ENCODE results near the gene WDR72.
"Not testable (repeated sequence)": the region's sequence is repeated elsewhere in the genome, so short reads cannot be mapped to it uniquely, and the experiment has no call there.

DNA sequence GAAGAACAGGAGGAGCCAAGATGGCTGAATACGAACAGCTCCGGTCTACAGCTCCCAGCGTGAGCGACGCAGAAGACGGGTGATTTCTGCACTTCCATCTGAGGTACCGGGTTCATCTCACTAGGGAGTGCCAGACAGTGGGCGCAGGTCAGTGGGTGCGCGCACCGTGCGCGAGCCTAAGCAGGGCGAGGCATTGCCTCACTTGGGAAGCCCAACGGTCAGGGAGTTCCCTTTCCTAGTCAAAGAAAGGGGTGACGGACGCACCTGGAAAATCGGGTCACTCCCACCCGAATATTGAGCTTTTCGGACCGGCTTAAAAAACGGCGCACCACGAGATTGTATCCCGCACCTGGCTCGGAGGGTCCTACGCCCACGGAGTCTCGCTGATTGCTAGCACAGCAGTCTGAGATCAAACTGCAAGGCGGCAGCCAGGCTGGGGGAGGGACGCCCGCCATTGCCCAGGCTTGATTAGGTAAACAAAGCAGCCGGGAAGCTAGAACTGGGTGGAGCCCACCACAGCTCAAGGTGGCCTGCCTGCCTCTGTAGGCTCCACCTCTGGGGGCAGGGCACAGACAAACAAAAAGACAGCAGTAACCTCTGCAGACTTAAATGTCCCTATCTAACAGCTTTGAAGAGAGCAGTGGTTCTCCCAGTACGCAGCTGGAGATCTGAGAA, 218.7 kb downstream of the WDR72 start:
- TF ChIP-seq, protein P1, sequence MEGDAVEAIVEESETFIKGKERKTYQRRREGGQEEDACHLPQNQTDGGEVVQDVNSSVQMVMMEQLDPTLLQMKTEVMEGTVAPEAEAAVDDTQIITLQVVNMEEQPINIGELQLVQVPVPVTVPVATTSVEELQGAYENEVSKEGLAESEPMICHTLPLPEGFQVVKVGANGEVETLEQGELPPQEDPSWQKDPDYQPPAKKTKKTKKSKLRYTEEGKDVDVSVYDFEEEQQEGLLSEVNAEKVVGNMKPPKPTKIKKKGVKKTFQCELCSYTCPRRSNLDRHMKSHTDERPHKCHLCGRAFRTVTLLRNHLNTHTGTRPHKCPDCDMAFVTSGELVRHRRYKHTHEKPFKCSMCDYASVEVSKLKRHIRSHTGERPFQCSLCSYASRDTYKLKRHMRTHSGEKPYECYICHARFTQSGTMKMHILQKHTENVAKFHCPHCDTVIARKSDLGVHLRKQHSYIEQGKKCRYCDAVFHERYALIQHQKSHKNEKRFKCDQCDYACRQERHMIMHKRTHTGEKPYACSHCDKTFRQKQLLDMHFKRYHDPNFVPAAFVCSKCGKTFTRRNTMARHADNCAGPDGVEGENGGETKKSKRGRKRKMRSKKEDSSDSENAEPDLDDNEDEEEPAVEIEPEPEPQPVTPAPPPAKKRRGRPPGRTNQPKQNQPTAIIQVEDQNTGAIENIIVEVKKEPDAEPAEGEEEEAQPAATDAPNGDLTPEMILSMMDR (IDR thresholded peaks at IDR 0.05; ENCODE audit: insufficient read depth, low read length), result not testable (repeated sequence)
- not testable (repeated sequence) for TF ChIP-seq REST (IDR thresholded peaks at IDR 0.05; ENCODE audit: insufficient replicate concordance, low read depth); POLR2AphosphoS5 (IDR thresholded peaks at IDR 0.05; ENCODE audit: low read depth)
